Keratinocyte (primary cell): ENCODE measurements around the gene CNPY1. TPM values are rescaled to one million over a fixed set of nuclear protein-coding genes. Genes with fewer than 3 reads are reported as not detected.
A peak's percentile ranks its signal among the peaks of the same experiment; 100 is the strongest.

Experiments
- DNase-seq: peaks from one replicate; pipeline ENCODE4 v3.0.0-alpha.2; 2011; ENCODE audit warnings: low read depth, missing footprints, low spot score
- FAIRE-seq: peaks from 2 replicates; lab custom pipeline; 2011; peaks lifted over from hg19 to GRCh38; lab: Jason Lieb, UNC
- H2AFZ ChIP-seq: 2 replicates; pipeline ENCODE4 v1.6.0; 2012; ENCODE audit warnings: low read length, control low read depth, inconsistent platforms; ENCODE audit not compliant: control insufficient read depth
- H3K27ac ChIP-seq: 2 replicates; pipeline ENCODE4 v1.5.1; 2011; ENCODE audit warnings: low read length; ENCODE audit not compliant: control insufficient read depth, insufficient read depth
- H3K27me3 ChIP-seq: 3 replicates; pipeline ENCODE4 v1.6.0; 2011; ENCODE audit warnings: low read length; ENCODE audit not compliant: control insufficient read depth, insufficient read depth; ENCODE audit errors: extremely low read depth
- H3K36me3 ChIP-seq, 2 experiments: 2 replicates in 1 of 2; 3 replicates in 1 of 2; pipeline ENCODE4 v1.5.1; 2011; ENCODE audit warnings: low read length in 2 of 2, mild to moderate bottlenecking in 1 of 2; ENCODE audit not compliant: control insufficient read depth in 2 of 2, insufficient read depth in 2 of 2; ENCODE audit errors: extremely low read depth in 1 of 2
- H3K4me1 ChIP-seq: 3 replicates; pipeline ENCODE4 v1.5.1; 2011; ENCODE audit warnings: low read length; ENCODE audit not compliant: control insufficient read depth, insufficient read depth; ENCODE audit errors: extremely low read depth
- H3K4me2 ChIP-seq: 3 replicates; pipeline ENCODE4 v1.6.0; 2011; ENCODE audit warnings: low read depth, low read length; ENCODE audit not compliant: control insufficient read depth, insufficient read depth; ENCODE audit errors: extremely low read depth
- H3K4me3 ChIP-seq, 3 experiments: fragments of 200-600 bp in 1 of 3; sonication (generic) in 1 of 3; 2 replicates in 2 of 3; 3 replicates in 1 of 3; pipeline ENCODE4 v1.5.1; 2011 to 2016; ENCODE audit warnings: low read length in 3 of 3, mild to moderate bottlenecking in 3 of 3, control low read depth in 2 of 3, inconsistent platforms in 1 of 3, low read depth in 1 of 3, mixed read lengths in 1 of 3, mixed run types in 1 of 3, moderate library complexity in 1 of 3; ENCODE audit not compliant: control insufficient read depth in 2 of 3, insufficient read depth in 2 of 3; ENCODE audit errors: extremely low read depth in 1 of 3
- H3K79me2 ChIP-seq: 2 replicates; pipeline ENCODE4 v1.6.0; 2012; ENCODE audit warnings: low read length; ENCODE audit not compliant: control insufficient read depth, insufficient read depth
- H3K9ac ChIP-seq: 3 replicates; pipeline ENCODE4 v1.6.0; 2011; ENCODE audit warnings: low read length; ENCODE audit not compliant: control insufficient read depth, insufficient read depth; ENCODE audit errors: extremely low read depth
- H3K9me1 ChIP-seq: 3 replicates; pipeline ENCODE4 v1.6.0; 2011; ENCODE audit warnings: low read length; ENCODE audit not compliant: control insufficient read depth, insufficient read depth; ENCODE audit errors: extremely low read depth
- H3K9me3 ChIP-seq: 2 replicates; pipeline ENCODE4 v1.5.1; 2012; ENCODE audit warnings: low read depth, low read length; ENCODE audit not compliant: control insufficient read depth
- H4K20me1 ChIP-seq: 3 replicates; pipeline ENCODE4 v1.6.0; 2011; ENCODE audit warnings: low read length; ENCODE audit not compliant: control insufficient read depth, insufficient read depth; ENCODE audit errors: extremely low read depth
- CTCF ChIP-seq, 3 experiments: IDR thresholded peaks in 1 of 3; conservative IDR thresholded peaks in 1 of 3; optimal IDR thresholded peaks in 1 of 3; 2 replicates in 2 of 3; 3 replicates in 1 of 3; pipeline versions ENCODE3 to v1.5.1; 2011; ENCODE audit warnings: low read length in 3 of 3, mild to moderate bottlenecking in 3 of 3, moderate library complexity in 2 of 3, control low read depth in 1 of 3, inconsistent platforms in 1 of 3; ENCODE audit not compliant: insufficient read depth in 2 of 3; ENCODE audit errors: extremely low read depth in 1 of 3
- EZH2 ChIP-seq: IDR thresholded peaks from one replicate; pipeline ENCODE4 v1.6.1; 2012; ENCODE audit warnings: inconsistent platforms, mild to moderate bottlenecking, low read length, moderate library complexity
- dilution Hi-C: fragments of 300-500 bp; cut with MboI; formaldehyde crosslinking; loops from one replicate; pipeline ENCODE4 v1.7.0; 2020; ENCODE audit warnings: low sequenced_read_pairs; ENCODE audit not compliant: extremely low pct_ligation_motif_present
- polyA plus RNA-seq, 5 experiments: library from polyadenylated mRNA; depleted of rRNA in 3 of 5; stranded (reverse) in 3 of 5; stranded (forward) in 1 of 5; unstranded in 1 of 5; fragments of >200 nt; gene quantifications; 1 replicate in 1 of 5; 2 replicates in 3 of 5; 3 replicates in 1 of 5; pipeline versions ENCODE4 v1.2.1 to v1.2.3, GENCODE V29; 2011 to 2012; ENCODE audit warnings: missing spikeins in 2 of 5, low read depth in 1 of 5, low replicate concordance in 1 of 5

CNPY1 gene
- polyA plus RNA-seq, 1 donor (not counting 4 experiments of a cell fraction or from before 2014, with no cell fraction given): not detected

- dilution Hi-C loops: no loop called here
- Histone ChIP-seq H3K4me2 (peak overlapping the region; percentile 82), H3K9ac (no peak overlapping the region), H2AFZ (no peak overlapping the region), H3K79me2 (no peaks in the 10 kb centered on the region), H4K20me1 (peaks cover 4% of the 10 kb centered on the region), H3K27me3 (peaks cover 97% of the 10 kb centered on the region), H3K4me3 (peak overlapping the region; percentile 40 to 67 (median 55)), H3K9me3 (no peaks in the 10 kb centered on the region), H3K27ac (no peak overlapping the region), H3K4me1 (no peaks in the 10 kb centered on the region), H3K36me3 (no peaks in the 10 kb centered on the region), H3K9me1 (no peaks in the 10 kb centered on the region)
- FAIRE-seq (no peak), DNase-seq (no peak)
- TF ChIP-seq EZH2: no peak
- no peak for TF ChIP-seq CTCF (optimal IDR thresholded peaks at IDR 0.05 in 1 of 3, IDR thresholded peaks at IDR 0.05 in 1 of 3, conservative IDR thresholded peaks at IDR 0.05 in 1 of 3; ENCODE audit: extremely low read depth in 1 of 3, insufficient read depth in 2 of 3, low read length in 3 of 3)
Measured at GRCh38 chr7:155457544-155458110, 88.7 kb downstream of the CNPY1 start.

GRCh38 chr7:155456738-155457543 lies 89.4 kb downstream of the CNPY1 start:
- DNase-seq (no peak), FAIRE-seq (no peak)
- Histone ChIP-seq H3K4me1 (no peaks in the 10 kb centered on the region), H3K9me1 (no peaks in the 10 kb centered on the region), H3K4me2 (peak overlapping the region; percentile 82), H2AFZ (peak overlapping the region; percentile 68), H3K36me3 (no peaks in the 10 kb centered on the region), H3K27ac (no peak overlapping the region), H3K27me3 (peaks cover 97% of the 10 kb centered on the region), H3K79me2 (no peaks in the 10 kb centered on the region), H3K9ac (no peak overlapping the region), H3K9me3 (no peaks in the 10 kb centered on the region), H4K20me1 (peaks cover 4% of the 10 kb centered on the region), H3K4me3 (peak overlapping the region; percentile 40 to 67 (median 55))
- TF ChIP-seq EZH2: peak; percentile 98
- TF ChIP-seq CTCF (optimal IDR thresholded peaks at IDR 0.05 in 1 of 3, IDR thresholded peaks at IDR 0.05 in 1 of 3, conservative IDR thresholded peaks at IDR 0.05 in 1 of 3; ENCODE audit: extremely low read depth in 1 of 3, insufficient read depth in 2 of 3, low read length in 3 of 3): no peak
- dilution Hi-C loops: no loop called here
